SW 1271 (cell line): ENCODE data around the gene PALLD.
A peak's percentile ranks its signal among the peaks of the same experiment; 100 is the strongest.
"Not testable (repeated sequence)": the region's sequence is repeated elsewhere in the genome, so short reads cannot be mapped to it uniquely, and the experiment has no call there.

Experiments used
- DNase-seq, 2 experiments: peaks; one replicate each; lab custom pipeline; 2025; lab: John Stamatoyannopoulos, UW

PALLD gene

DNA sequence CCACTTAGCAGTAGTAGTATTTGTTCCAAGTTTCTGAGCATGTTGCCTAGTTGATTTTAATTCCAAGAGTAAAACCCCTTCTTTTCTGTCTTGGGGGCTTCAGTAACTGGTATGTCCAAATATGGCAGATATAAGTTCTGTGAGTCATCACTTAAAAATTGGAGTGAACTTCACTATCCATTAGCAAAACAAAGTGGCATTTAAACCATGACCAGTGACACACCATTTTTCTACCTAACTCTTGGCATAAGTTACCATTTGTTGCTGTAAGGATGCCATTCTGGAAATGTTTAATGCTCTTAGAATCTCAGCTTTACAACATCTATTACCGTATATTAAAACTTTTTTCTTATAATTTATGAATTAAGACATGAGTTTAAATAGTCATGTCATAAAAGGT, 411.2 kb downstream of the PALLD start:
- DNase-seq, result no peak

DNA sequence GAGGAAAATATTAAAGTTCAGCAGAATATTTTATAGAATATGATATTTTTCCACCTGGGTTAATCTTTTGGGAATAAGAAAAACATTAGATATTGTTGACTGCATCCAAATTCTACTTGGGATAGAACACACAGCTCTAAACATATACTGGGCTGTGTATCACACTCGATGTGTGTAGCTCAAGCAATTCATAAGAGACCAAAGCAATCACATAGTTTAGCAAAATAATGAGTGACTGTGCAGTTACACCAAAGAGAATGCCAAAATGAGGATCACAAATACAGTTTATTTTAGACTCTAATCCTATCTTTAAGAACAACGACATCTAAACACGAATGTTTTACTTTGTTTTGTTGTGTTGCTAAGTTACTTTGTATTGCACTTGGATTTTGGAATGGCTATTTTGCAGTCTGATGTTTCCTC, 412.0 kb downstream of the PALLD start:
- no peak for DNase-seq

DNA sequence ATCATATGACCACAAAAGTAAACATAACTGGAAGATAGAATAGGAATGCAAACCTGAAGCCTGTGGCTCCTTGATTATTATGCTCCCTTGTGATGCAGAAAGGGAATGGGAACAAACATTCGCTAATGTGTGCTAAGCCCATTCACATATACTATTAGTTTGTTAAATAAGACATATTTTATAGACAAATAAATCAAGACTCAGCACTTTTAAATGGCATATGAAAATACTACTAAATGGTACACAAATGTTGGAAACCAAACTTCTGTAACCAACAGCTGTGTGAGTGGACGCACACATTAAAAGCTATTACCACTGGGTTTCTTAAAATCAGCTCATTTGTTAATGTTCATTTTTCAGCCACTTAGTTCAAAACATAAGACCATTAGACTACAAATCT, 417.2 kb downstream of the PALLD start:
- no peak for DNase-seq

DNA sequence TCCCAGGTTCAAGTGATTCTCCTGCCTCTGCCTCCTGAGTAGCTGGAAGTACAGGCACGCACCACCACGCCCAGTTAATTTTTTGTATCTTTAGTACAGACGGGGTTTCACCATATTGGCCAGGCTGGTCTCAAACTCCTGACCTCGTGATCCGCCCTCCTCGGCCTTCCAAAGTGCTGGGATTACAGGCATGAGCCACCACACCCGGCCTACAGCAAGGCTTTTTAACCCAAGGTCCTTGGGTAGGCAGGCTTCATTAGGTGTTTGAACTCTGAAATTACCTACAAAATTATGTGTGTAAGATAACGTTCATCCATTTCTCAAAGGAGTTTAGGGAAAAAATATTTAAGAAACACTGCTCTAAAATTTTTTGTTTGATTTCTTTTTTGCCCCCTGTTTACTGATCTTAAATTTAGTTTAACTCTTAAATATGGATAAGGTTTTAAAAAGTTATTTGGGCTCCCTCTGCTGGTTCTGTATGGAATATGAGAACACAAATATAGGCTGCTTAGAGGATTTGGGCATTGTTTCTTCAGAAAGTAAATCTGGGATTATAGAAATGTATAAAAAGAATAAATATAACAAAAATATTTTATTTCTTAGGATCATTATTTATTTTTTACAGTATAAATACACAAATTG, 420.4 kb downstream of the PALLD start:
- DNase-seq, result peak in 1 of 2 experiments; percentile 16

DNA sequence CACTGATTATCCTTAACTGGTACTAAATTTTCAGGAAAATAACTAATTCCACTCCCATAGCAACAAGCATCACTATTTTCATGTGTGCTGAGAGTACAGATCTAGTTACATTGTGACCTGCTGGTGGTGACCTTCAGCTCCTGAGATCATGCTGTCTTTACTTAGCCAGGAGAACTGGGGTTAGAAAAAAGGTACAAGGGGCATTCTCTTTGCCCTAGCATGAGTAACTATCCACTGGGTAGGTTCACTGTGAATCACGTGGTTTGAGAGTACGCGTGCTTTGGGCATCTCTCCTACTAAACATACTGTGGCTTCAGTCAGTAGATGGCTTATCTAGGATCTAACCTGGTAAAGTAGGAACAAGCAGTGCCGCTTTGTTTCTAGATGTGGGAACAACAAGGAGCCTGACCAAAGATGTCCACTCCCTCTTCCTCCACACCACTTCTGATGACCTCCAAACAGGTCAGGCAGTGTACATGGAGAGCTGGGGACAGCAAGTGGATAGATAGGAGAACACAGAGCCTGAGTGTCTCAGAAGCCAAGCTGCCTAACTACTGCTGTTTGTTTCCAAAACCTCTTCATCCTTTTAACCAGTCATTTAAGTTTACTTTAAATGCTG, 423.0 kb downstream of the PALLD start:
- no peak for DNase-seq

DNA sequence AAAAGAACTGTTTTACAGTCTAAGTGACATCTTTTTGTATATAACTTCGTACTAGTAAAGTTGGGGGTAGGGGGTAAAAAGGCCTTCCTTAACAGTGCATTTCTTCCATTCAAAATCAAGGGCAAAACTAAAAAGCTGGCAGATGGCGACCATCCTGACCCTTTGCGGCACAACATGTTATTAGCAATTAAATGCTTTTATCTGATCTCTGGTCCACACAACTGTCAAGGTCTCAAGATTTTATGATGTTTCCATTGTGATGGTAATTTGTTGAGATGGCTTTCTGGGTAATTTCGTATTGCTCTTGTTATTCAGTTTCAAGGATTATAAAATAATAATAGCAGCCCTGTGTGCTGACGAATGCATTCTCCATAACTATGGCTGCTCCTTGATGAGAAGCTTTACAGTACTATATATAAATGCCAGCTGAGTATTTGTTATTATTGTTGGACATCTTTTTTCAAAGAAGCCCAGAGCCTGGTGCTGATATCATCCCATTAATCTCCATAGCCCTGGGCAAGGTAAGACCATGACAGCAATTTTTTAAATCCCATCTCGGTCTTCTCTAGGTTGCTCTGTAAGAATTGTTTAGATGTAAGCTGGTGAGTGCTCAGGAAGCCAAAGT, 423.7 kb downstream of the PALLD start:
- no peak for DNase-seq

DNA sequence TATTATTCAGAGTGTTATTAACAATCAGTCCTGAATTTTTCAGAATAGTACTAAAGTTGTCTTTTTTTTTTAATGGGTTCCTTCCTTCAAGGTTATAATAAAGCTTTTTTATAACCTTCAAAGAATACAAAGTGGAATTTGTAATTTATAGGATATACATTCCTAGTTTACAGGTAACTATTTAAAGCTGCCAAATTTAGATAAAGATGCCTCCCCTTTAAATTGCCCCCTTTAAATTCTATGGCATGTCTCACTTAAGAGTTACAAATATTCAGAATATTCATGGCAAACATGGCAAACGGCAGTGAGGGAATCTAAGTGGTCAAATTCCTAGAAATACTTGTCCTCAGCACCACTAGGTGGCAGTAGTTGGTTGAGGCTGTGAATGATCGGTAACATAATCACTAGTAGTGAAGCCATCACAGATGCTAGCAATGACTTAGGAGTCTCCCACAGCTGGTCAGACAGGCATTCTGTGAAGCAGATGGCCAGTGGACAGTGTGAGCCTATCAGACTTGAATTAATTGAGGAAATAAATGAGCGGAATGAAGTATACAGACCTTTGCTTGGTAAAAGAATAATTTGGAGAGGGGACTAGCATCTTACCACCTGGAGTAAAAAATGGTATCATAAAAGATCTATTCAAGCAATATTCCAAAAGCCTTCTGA, 426.8 kb downstream of the PALLD start:
- peak; percentile 4 to 61 for DNase-seq

DNA sequence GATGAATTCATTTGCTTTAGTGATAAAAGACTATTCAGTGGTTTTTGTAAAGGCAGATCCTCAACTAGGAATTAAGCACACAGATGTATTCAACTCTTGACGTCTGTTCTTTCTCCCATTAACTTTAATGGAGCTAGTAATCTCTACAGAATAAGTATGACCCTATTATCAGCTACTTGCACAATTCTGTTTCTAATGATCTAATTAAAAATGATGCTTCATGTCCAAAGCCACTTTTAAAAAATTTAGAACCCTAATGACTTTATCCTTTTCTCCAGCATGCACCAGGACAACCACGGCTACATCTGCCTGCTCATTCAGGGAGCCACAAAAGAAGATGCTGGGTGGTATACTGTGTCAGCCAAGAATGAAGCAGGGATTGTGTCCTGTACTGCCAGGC, 427.8 kb downstream of the PALLD start:
- no peak for DNase-seq

DNA sequence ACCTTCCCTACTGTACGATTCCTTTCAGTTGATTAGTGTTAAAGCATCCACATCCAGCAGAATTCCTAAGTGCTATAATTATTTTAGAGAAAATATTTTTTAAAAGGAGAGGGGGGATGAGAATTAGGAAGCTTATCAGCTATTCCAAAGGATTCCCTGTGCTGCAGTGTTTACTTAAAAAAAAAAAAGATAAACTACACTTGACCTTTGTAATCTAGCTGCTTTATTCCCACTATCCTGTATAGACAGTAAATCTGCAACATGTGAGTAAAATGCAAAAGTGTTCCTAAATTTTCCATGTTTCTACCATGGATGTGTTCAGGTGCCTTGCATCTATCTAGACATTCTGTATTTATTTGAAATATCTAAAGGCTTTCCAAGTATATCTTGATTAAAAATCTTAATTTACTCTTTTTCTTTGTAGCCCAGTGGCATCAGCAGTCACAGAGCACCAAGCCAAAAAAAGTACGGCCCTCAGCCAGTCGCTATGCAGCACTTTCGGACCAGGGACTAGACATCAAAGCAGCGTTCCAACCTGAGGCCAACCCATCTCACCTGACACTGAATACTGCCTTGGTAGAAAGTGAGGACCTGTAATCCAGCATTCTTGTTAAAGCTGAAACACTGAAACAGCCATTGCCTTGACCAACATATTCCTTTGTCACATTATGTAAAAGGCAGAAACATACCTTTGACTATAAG, 429.1 kb downstream of the PALLD start:
- DNase-seq, result no peak

DNA sequence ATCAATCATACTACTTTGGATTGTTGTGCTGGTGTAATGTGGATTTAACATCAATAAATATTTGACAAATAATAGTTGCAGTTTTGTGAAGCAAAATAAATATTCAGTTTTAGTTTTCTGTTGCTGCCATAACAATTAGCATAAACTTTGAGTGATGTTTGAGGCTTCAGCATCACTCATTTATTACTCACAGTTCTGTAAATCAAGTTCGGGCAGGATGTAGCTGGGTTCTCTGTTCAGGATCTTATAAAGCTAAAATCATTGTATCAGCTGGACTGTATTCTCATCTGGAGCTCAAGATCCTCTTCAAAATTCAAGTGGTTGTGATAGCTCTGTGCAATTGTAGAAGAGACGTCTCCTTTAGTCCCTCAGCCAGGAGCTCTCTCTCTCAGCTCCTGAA, 431.5 kb downstream of the PALLD start:
- no peak for DNase-seq

DNA sequence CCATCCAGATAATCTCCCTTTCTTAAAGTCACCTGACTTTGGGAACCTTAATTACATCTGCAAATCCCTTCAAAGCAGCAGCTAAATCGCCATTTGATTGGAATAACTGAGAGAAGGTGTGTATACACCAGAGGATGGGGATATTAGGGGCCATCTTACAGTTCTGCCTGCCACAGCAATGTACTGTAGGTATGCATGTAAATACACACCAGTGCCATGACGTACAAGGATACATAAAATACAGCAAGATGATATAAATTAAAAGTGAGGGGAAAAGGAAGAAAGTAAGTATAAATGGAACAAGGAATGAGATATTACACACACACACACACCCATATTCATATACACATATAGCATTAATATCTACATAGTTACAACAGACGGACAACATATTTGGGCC, 432.0 kb downstream of the PALLD start:
- no peak for DNase-seq

DNA sequence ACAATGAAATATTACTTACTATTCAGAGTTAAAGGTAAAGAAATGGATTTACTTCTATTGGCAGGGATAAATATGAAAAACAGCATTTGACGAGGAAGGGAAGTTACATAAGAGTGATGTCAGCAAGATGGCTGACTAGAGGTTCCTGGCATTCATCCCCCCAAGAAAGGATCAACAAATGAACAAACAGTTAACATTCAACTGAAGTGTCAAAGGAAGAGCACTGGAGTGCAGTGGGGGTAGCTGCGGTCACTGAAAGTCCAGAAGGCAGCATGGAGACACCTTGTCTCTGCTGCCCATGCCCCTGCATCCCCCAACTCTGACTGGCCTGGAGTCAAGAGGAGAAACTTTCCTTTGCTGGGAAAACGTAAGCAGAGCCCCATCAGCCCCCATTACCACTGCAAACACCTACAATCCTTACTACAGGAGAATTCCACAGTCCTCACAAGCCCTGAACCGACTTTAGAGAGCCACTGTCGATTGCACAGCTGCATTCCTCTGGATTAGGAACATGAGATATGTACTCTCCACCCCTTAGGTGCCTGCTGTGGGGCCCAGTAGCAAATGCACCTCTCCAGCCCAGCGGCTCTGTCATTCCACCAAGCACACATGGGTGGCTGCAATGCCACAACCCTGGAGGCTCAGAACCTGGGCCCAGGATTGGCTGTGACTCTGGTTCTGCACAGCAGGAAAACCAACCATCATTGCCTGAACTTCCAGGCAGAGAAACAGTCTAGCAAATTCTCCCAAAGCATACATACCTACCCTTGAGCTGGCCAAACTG, 433.8 kb downstream of the PALLD start:
- no peak for DNase-seq

DNA sequence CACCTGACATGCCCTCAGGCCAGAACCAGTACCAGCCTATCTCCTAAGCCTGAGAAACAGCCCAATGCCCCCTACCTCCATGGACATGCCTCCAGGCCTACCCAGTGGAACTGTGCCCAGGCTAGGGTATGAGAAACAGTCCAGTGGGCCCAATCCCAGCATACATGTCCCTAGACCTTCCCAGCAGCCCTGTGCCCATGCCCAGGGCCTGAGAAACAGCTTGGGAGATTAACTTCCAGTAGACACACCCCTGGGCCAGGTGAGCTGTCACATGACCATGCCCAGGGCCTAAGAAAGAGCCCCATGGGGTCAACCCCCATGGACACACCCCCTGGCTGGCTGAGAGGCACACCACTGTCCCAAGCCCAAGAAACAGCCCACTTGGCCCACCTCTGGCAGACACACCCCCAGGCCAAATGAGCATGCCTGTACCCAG, 434.4 kb downstream of the PALLD start:
- DNase-seq, result no peak

DNA sequence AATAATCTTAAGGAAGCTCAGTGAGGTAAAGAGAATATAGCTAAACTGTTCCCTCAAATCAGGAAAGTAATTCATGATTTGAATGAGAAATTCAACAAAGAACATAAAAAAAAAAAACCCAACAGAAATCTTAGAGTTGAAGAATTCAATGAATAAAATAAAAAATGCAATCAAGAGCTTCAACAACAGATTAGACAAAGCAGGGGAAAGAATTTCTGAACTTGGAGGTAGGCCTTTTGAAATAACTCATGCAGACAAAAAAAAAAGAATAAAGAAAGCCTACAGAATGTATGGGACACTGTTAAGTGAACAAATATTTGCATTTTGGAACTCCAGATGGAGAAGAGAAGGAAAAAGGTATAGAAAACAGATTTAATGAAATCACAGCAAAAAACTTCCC, 435.3 kb downstream of the PALLD start:
- DNase-seq, result no peak

DNA sequence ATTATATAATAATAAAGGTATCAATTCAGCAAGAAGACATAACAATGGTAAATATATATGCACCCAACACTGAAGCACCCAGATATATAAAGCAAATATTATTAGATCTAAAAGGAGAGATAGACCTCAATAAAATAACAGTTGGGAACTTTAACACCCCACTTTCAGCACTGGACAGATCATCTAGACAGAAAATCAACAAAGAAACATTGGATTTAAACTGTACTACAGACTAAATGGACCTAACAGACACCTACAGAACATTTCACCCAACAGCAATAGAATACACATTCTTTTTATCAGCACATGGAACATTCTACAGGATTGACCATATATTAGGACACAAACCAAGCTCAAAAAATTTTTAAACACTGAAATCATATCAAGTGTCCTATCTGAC, 436.6 kb downstream of the PALLD start:
- DNase-seq, result no peak

DNA sequence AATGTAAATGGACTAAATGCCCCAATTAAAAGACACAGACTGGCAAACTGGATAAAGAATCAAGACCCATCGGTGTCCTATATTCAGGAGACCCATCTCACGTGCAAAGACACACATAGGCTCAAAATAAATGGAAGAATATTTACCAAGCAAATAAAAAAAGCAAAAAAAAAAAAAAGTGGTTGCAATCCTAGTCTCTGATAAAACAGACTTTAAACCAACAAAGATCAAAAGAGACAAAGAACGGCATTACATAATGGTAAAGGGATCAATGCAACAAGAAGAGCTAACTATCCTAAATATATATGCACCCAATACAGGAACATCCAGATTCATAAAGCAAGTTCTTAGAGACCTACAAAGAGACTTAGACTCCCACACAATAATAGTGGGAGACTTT, 440.6 kb downstream of the PALLD start:
- not testable (repeated sequence) for DNase-seq

DNA sequence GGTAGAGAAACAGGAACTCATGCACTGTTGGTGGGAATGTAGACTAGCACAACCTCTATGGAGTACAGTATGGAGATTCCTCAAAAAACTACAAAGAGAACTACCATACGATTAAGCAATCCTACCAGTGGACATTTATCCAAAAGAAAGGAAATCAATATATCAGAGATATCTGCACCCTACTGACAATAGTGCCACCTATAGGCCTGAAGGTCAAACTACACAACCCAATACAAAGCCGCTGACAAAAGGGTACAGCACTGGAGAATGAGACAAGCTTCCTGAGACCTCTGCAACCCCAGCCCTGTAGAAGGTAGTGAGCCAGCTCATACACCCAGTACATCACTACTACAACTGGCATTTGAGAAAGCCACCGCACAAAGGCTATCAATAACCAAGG, 446.1 kb downstream of the PALLD start:
- peak in 1 of 2 experiments; percentile 1 for DNase-seq

DNA sequence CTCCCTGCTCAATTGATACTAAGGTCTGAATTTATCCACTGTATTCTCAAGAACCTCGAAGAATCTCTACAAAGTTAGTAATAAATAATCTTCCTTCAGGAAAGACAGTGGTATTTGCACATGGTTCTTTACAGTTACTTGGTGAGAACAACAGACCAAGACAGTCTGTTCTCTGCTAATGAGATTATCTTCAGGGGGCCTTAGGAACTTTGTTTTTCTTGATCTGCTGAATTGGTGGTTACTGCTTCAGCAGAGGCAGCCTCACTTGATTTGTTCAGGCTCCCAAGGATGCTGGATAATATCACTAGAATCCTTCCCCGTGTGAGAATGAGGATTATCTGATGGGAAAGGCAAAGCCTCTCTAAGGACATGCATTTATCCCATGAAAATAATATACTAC, 448.4 kb downstream of the PALLD start:
- no peak for DNase-seq

DNA sequence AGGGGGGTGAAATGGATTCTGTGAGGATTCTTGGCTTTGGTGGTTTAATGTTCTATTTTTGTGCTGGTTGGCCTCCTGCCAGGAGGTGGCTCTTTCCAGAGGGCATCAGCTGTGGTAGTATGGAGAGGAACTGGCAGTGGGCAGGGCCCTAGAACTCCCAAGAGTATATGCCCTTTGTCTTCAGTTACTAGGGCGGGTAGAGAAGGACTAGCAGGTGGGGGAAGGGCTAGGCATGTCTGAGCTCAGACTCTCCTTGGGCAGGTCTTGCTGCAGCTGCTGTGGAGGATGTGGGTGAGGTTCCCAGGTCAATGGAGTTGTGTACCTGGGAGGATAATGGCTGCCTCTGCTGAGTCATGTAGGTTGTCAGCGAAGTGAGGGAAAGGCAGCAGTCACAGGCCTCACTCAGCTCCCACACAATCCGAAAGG, 456.0 kb downstream of the PALLD start:
- DNase-seq, result not testable (repeated sequence)

DNA sequence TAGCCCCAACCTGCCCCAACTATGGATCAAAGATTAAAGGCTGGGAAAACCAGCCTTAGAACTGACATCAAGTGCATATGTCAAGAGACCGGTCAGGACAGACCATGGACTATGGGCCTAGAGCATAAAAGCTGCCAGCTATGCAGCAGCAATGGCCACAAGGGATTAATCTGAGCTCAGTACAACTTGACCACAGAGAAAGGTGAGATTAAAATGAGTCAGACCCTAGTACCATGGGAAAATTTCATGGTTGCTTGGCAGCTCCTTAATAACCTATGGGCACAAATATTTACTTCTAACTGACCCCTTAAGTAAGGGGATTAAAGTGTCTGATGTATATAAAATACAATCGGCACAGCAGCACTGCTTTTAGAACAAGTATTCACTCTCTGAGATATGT, 458.8 kb downstream of the PALLD start:
- no peak for DNase-seq

DNA sequence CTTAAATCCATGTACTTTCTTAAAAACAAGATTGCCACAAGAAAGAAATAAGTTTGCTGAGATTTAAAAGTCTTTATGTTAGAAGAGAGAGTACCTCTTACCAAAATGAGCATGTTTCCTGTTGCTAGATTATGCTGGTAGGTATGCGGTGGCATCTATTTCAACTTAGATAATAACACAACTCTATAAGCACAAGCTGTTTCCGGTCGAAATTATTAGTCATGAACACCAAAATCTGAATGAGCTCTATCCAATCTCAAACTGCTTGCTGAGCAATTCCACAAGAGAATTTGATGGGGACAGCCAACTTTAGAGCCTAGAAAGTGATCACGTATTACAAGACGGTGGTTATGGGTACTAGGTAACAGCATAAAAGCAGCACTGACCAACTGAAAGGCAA, 463.9 kb downstream of the PALLD start:
- no peak for DNase-seq

DNA sequence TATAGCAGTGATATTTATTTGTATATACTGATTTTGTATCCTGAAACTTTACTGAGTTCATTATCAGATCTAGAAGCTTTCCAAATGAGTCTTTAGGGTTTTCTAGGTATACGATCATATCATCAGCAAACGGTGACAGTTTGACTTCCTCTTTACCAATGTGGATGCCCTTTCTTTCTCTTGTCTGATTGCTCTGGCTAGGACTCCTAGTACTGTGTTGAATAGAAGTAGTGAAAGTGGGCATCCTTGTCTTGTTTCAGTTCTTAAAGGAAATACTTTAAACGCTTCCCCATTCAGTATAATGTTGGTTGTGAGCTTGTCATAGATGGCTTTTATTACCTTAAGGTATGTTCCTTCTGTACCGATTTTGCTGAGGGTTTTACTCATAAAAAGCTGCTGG, 475.7 kb downstream of the PALLD start:
- no peak for DNase-seq
